Activated CD4-positive, alpha-beta T cell treated with anti-CD3 and anti-CD28 coated beads, Interleukin-2, amount 50 U/mL, for 48 hours (primary cell): Measurements from ENCODE around the gene USH1C.
A peak's percentile ranks its signal among the peaks of the same experiment; 100 is the strongest.

Experiments used
- DNase-seq, 2 experiments: peaks; one replicate each; pipeline ENCODE4 v3.0.0-alpha.2; 2020

USH1C gene

DNA sequence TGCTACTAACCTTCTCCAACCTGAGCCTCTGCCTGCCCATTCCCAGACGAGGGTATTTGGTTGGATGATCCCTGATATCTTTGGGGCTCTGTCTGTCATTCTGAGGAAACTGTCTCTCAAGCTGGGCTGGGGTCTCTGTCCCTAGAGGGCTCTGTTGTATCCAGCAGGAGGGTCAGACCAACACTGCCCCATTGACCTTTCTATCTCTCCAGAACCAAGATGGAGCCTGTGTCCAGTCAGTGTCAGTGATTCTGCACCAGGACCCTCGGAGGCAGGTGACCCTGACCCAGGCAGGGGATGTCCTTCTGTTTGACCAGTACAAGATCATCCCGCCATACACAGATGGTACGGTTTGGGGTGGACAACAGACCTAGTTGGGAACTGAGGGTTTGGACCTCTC, 24.7 kb upstream of the USH1C start:
- no peak for DNase-seq

DNA sequence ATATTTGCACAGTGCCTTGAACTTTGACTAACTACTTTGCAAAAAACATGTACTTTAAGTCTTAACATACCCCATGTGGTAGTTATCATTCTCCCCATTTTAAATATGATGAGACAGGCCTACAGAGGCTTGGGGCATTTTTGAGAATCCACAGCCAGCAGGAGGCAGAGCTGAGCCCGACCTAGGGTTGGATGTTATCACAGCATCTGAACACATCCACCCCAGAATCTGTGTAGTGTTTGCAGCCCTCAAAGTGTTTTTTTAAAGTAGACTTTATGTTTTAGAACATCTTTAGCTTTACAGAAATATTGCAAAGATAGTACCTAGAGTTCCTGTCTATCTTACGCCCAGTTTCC, 20.4 kb upstream of the USH1C start:
- peak; percentile 13 to 15 for DNase-seq

DNA sequence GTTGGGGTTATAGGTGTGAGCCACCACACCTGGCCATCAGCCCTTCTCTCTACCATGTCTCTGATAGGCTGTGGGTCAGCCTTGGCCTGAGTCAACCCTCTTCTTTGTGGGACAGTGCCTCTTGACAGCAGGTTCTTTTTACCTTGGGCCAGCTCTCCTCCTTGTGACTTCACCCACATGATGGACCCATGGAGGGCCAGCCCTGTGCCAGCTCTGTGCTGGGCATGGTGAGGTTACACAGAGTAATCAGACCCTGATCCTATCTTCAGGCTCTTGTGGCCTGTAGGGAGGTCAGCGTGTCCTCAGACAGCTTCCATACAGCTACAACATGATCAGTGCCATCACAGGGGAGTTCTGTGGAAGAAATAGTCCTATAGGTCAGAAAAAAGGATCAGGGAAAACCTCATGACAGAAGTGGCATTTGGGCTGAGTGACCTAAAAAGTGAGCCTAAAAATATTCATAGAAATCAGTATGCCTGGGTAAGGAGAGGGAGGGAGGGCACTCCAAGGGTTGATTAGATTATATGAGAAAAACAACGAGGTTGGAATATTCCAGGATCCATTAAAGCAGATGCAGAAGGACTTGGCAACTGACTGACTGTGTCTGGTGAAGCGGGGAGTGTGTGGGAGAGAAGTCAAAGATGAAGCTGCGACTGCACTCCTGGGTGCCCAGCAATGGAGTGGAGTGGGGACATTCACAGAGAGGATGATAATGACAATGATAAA, 19.9 kb upstream of the USH1C start:
- DNase-seq: no peak

DNA sequence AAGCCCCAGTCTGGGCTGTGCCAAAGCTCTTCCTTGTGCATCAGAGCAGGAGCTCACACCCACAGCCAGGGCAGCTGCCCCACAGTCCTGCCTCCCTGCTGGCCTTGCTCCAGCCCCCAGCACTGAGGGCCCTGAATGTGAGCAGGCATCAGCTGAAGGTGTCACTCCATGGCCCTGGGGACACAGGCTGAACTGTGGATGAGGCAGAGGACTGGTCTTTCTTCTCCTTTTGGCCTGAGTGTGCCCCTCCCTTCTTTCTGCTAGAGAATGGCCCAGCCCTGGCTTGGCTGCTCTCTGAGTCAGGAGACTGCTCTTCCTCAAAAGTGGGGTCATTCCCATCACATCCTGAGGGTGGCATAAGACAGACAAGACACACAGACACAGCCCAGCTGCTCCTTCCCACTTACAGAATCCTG, 19.0 kb upstream of the USH1C start:
- no peak for DNase-seq

DNA sequence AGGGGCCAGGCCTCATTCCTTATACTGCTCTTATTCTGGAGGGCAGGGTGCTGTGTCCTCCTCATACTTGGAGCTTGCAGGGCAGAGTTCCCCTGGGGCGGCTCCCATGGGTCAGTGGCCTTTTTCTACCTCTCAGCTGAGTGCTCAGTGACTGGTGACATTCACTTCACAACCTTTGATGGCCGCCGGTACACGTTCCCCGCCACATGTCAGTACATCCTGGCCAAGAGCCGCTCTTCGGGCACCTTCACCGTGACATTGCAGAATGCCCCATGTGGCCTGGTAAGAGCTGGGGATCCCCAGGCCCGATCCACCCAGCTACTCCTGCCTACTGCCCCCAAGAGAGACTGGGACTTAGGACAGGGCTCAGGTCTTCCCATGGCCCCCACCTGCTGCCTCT, 17.3 kb upstream of the USH1C start:
- no peak for DNase-seq

DNA sequence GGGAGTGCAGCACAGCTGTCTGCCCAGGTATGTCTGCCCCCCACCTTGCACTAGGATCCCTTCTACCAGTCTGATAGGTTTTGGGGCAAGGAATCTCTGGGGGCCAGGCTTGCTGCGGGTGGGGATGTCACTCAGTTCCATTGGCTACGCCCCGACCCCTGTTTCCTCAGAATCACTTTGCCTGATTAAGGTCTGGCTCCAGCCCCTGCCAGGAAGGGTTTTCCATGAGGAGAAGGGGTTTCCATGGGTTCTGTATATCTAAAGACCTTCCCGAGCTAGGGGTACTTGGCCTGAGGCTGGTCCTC, 16.8 kb upstream of the USH1C start:
- DNase-seq: no peak

DNA sequence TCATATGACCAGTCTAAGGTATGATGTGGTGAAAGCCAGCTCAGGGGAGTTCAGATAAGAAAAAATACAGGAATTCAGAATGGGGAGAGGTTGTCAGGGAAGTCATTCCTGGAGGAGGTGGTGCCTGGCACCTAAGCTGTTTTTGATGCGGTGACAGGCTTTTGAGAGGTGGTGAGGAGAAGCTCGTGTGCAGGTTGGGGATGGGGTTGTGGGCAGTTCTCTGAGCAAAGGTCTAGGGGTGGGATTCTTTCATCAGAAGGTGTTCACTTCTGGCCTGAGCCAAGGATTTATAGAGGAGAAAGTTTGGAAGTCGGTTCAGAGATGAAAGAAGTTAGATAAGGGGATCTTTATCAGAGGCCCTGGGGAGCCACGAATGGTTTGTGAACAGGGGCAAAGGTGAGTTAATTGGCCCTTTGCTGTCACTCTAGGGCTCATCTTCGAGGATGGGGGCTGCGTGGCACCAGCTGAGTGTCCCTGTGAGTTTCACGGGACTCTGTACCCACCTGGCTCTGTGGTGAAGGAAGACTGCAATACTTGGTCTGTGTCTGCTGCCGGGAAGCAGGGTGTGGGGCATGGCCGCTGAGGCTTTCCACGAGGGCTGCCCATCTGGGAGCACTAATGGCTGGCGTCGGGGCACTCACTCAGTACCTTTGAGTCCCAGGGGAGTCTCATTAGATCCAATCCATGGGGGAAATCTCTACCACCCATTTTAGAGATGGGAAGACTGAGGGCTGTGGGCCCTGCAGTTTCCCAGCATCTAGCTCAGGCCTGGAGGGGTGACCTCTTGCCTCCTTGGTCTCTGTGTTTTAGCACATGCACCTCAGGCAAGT, 16.3 kb upstream of the USH1C start:
- DNase-seq: no peak

DNA sequence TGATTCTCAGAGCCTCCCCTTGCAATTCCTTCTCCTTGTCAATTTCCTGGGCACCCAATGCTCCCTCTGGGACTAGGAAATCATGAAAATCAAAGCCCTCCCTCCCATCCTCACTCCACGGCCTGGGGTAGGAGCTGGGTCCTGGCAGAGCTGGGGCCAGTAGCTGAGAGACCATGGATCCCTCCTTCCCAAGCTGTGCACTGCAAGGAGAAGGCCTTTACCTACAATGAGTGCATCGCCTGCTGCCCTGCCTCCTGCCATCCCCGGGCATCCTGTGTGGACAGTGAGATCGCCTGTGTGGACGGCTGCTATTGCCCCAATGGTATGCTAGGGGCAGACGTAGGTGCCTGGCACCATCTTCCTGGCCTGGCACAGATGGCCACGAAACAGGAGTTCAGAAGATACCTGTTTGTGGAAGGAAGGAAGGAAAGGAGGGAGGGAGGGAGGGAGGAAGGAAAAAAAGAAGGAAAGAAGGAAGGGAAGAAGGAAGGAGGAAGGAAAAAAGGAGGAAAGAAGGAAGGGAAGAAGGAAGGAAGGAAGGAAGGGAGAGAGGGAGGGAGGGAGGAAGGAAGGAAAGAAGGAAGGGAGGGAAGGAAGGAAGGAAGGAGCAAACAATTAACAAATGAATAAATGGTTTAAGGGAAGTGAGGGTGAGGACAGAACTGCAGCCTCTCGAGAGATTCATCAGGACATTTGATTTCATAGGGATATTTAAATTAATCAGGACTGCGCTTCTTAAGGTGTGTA, 15.3 kb upstream of the USH1C start:
- no peak for DNase-seq

DNA sequence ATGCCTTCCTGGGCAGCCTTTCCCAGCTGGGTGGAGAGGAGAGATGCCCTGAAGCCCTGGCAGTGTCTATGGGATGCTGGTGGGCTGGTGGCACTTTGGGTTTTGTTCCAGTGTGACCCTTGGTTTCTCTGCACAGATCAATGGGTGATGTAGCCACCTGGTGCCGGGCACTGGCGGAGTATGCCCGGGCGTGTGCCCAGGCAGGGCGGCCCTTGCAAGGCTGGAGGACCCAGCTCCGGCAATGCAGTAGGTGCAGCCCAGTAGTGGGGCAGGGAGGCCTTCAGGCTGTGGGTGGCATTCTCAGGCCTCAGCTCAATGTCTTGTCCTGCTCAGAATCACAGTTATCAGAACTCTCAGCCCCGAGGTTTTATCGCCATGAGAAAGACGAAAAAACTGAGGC, 14.7 kb upstream of the USH1C start:
- DNase-seq: no peak

DNA sequence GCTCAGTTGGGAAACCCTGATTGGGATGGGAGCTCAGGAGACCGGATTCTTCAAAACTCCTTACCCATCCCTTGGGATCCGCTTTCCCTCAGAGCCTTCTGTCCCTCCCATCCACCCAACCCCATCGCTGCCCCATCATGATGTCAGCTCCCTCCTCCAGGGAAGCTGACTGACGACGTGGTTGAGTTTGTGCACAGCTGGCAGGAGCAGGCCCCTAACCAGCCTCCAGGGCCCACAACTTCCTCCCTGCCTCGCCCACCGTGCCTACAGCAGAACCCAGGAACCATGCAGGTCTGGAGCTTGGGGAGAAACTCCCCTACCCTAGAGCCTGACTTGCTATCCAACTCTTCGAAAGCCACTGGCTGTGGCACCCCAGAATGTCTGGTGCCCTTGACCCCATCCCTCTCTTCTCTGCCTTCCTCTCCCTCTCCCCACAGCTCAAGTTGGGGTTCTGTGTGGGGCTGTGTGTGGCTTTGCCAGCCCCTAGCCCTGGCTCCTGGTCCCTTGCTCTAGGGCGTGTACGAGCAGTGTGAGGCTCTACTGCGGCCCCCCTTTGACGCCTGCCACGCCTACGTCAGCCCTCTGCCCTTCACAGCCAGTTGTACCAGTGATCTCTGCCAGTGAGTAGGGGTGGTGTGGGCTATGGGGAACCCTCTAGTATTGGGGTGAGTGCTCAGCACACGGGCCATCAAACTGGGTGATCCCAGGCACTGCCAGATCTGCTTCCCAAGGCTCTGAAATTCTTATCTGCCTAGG, 14.0 kb upstream of the USH1C start:
- DNase-seq: no peak

DNA sequence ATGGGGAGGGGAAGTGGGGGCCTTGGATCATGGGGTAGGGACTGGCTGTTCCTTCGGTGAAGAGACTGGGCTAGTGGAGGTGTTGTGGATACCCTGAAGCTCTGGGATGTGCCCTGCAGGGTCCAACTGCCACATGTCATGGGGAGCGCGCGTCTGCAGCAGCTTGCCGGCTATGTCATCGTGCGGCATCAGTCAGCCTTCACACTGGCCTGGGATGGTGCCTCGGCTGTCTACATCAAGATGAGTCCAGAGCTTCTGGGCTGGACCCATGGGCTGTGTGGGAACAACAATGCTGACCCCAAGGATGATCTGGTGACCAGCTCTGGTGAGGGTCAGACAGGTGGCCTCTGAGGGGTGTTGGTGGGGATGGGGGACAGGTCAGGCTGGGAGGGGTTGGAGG, 12.8 kb upstream of the USH1C start:
- no peak for DNase-seq

DNA sequence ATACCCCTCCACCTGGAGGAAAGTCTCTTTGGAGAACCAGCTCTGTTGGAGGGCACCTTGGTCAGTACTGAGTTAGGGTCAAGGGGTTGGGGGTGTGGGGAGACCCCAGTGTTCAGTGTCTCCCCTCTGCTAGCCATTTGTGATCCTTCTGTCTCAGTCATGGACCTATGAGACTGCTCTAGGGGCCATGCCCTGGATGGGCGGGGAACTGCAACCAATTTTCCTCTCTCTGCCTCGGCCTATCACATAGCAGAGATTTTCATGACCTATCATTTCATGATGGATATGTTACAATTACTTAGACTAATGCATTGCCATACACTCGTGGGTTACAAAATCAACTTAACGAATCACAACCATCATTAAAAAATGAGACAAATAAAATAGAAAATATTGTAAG, 10.3 kb upstream of the USH1C start:
- DNase-seq: no peak

DNA sequence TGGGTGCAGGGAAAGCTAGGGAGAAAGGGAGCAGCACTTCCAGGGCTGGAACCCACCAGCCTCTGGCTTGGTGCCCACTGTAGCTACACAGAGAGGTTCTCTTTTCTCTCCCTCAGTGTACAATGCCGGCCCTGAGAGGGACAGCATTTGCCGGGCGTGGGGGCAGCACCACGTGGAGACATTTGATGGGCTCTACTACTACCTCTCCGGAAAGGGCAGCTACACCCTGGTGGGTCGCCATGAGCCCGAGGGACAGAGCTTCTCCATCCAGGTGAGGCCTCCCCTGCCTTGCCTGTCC, 9.0 kb upstream of the USH1C start:
- no peak for DNase-seq

DNA sequence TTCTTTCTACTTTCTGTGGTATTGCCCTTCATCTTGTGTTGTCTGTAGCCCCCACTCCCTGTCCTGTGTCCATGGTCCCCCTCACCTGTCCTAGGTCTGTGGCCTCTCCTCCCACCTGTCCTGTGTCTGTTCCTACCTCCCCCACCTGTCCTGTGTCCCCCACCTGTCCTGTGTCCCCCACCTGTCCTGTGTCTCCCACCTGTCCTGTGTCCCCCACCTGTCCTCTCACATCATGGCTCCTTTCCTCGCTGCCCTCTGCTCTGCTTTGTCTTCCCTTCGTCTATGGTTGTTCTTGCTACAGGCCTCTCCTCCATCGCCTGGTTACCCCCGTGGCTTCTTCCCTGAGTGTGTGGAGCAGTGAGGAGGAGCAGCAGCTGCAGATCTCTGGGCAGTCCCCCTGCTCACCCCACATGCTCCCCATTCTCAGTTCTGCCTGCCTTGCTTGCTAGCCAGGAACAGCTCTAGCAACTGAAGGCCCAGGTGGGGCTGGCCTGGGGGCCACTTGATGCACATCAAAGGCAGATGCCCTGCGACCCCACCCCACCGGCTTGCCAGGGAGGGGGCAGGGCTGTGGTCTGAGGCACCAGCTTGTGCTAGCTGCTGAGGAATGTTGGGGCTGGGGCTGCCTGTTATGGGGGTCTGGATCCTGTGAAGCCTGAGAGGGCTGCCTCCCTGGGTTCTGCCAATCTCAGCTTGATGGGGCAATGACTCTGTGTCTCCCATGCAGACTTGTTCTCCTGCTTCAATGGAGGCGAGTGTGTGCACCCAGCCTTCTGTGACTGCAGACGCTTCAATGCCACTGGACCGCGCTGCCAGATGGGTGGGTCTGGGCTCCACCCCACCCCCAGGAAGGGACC, 8.4 kb upstream of the USH1C start:
- DNase-seq: no peak

DNA sequence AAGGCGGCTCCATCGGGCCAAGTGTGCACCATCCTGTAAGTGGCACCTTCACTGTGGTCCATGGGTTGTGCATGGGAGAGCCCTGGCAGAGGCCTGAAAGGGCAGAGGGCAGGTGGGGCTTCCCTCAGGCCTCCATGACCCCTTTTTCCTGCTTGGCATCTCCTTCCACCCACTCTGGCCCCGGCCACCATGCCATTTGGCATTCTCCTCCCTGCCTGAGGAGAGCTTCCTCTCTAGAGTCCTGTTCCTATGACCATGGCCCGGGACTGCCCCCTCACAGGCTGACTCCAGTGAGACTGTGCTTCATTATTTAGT, 7.8 kb upstream of the USH1C start:
- DNase-seq: no peak

DNA sequence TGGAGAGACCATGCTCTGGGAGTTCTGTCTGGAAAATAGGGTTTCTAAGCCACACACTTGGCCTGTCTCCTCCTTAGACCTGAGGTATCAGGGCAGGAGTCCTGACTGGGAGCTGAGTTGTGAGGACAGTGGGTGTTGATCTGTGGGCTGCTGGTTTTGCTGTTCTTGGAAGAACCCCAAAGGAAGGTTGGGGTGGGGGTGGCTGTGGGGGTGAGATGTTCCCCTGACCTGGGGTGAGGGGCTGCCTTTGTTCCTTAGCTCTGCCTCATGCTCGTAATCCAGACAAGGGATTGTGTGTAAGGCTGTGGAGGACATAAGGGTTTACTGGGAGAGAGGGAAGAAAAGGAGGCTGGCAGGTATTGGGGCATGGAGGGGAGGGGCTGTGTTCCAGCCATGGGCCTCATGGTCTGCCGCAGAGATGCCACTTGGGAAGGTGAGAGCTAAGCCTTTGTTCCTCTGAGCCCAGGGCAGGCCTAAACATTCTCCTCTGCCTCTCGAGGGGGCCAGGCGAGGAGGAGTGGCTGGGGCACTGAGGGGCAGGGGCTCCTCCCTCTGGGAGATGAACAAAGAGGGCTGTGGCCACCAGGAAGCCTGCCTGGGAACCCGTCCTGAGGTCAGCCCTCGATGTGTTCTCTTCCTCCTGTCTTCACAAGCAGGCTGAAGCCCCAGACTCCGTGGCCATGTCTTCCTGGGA, 7.3 kb upstream of the USH1C start:
- no peak for DNase-seq

DNA sequence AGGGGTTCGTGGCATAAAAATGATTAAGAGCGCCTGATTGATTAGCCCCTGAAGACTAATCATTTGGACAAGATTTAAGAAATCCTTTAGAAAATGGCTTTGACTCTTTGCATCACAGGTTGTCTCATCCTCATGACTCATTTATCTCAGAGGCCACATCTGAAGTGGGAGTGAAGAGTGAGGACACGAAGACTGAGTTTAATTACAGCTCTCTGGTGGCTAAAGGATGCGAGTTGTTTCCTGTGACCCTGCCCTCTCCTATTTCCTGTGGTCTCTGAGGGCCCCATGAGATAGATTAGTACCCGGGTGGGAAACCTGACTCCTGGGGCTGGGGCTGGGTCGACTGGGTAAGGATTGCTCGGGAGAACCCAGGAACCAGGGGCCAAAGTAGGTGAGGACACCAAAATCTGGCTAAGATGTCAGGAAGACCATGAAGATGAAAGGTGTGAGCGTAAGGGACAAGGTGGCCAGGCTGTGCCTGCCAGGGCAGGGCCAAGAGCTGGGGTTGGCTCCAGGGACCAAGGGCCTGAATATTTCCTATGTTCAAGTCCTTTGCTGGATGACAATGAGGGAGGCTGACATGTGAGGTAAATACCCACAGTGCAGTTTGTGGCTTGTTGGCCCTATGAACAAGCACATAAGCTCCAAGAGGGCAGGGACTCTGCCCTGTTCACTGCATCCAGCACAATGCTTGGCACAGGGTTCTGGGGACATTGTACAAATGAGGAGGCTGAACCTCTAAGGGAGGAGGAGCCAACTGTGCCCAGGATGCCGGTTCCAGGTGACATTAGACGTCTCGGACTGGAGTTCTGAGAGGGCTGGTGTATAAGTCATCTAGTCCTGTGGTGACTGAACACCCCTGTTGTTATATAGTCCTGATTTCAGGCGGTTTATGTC, 6.5 kb upstream of the USH1C start:
- no peak for DNase-seq

DNA sequence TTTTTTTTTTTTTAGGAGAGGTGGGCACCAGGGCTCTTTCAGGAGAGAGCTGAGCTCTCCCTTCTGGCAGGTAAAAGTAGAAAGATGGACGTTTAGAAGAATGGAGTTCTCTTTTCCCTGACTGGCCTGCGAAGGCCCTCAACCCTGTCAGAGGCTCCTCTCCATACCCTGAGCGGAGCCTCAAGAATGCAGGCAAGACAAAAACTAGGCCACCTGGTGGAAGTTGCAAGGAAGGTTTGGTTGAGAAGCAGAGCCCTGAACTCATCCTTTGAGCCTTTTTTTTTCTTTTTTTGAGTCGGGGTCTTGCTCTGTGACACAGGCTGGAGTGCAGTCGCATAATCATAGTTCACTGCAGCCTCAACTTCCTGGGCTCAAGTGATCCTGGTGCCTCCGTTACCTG, 4.2 kb upstream of the USH1C start:
- no peak for DNase-seq

DNA sequence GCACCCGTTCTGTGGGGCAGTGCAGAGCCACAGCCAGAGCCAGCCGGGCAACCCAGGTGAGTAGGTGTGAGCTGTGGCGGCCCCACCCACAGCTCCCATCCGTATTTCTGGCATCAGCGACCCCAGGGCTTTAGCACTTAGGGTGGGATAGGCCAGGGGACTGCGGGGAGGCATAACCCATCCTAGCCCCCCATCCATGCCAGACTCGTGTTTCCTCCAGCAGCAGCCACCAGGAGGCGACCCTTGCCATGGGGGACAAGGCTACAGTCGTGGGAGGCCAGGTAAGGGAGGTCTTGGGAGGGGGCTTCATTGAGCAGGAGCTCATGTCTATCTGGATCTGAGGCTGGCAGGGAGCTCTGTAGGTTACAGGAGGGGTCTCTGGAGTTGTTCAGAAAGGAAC, 3.7 kb upstream of the USH1C start:
- no peak for DNase-seq

DNA sequence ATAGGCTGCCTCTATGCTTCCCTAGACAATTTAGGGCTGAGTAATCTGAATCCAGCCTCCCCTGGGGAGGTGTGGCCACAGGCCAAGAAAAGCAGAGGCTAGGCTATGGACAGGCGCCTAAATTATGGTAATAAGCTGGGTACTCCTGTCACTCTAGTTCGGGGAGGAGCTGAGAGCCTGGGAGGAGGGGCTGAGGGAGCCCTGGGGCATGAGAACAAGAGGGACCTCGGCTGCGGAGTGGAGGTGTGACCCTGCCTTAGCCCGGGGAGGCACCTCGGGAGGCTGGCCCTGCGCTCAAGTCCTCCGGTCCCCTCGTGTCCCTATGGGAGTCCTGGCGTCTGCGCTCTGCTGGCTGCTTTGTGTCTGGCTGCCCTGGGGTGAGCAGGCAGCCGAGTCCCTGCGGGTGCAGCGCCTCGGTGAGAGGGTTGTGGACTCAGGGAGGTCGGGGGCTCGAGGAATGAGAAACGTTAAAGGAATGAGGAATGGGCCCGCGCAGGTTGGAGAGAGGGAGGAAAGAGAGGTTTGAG, 2.9 kb upstream of the USH1C start, which contains the start of gene OTOG:
Gene OTOG (plus strand): TSS at position 209 of the 527 bp plus-strand sequence. CDS start 114 bp downstream, at position 323.
- no peak for DNase-seq

DNA sequence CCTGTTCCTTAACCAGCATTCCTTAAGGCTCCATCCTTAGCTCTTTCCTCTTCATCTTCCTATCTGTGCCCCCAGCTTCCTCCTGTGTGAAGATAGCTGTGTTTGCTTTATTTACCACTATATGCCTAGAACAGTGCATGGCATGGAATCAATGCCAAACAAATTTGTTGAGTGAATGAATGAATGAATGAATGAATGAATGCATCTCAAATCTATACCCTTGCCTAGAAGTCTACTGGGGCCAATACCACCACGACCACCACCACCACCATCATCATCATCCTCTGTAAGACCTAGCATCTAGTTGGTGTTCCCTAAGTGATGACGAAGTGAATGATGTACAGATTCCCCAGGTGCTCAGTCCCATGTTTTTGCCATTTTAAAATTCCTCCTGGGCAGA, 2.0 kb upstream of the USH1C start:
- DNase-seq: no peak
